GM12891 (cell line): ENCODE results near the gene TMIE.

Source experiments
- DNase-seq: peaks from one replicate; pipeline ENCODE4 v3.0.0; 2011; ENCODE audit warnings: low spot score; ENCODE audit not compliant: insufficient read length
- FAIRE-seq: peaks from 2 replicates; lab custom pipeline; 2011; peaks lifted over from hg19 to GRCh38; lab: Jason Lieb, UNC
- PAX5 ChIP-seq: IDR thresholded peaks from 2 replicates; pipeline ENCODE4 v1.6.1; 2011; ENCODE audit warnings: low read length, moderate library complexity, mild to moderate bottlenecking; ENCODE audit not compliant: insufficient read depth, severe bottlenecking
- POLR2A ChIP-seq: IDR thresholded peaks from 2 replicates; pipeline ENCODE4 v1.6.1; 2011; ENCODE audit warnings: low read depth, low read length, control low read depth
- POLR2AphosphoS5 ChIP-seq: IDR thresholded peaks from 2 replicates; pipeline ENCODE4 v1.6.1; 2011; ENCODE audit warnings: low read depth, low read length, control low read depth
- POU2F2 ChIP-seq: IDR thresholded peaks from 2 replicates; pipeline ENCODE4 v1.6.1; 2011; ENCODE audit warnings: low read depth, mild to moderate bottlenecking, control low read depth, low read length, moderate library complexity
- SPI1 ChIP-seq: IDR thresholded peaks from 2 replicates; pipeline ENCODE4 v1.6.1; 2011; ENCODE audit warnings: low read depth, low read length, control low read depth
- TAF1 ChIP-seq: IDR thresholded peaks from 2 replicates; pipeline ENCODE4 v1.6.1; 2011; ENCODE audit warnings: low read depth, low read length, control low read depth

The TMIE gene

GRCh38 chr3:46707601-46708011, 6.4 kb downstream of the TMIE start:
- no peak for FAIRE-seq
- TF ChIP-seq PAX5 (no peak), POLR2AphosphoS5 (no peak), POLR2A (no peak), SPI1 (no peak), TAF1 (no peak)
- DNase-seq, result no peak

GRCh38 chr3:46708401-46709156, 7.4 kb downstream of the TMIE start:
- no peak for TF ChIP-seq POLR2AphosphoS5
- no peak for TF ChIP-seq POU2F2
- TF ChIP-seq PAX5, result no peak
- no peak for TF ChIP-seq POLR2A
- TF ChIP-seq TAF1, result no peak
- no peak for TF ChIP-seq SPI1
- FAIRE-seq, result no peak
- DNase-seq, result no peak

DNA sequence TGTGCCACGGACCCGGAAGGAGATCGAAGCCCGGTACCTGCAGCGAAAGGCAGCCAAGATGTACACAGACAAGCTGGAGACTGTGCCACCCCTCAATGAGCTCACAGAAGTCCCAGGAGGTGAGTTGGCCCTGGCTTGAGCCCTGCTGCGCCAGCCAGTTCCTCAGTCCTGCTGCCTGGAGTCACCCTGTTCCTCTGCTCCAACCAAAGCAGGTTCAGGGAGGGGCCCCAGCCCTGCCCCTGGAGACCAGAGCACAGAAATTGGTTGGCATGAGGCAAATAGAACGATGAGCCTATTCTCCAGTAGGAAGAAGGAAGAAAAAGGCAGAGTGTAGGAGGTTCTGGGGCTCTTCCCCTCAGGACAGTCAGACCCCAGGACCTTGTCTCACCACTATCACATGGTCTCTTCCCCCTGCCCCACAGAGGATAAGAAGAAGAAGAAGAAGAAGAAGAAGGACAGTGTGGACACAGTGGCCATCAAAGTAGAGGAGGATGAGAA, 8.0 kb downstream of the TMIE start:
- FAIRE-seq (no peak), DNase-seq (no peak)
- TF ChIP-seq TAF1 (no peak), POLR2AphosphoS5 (no peak), POU2F2 (no peak), PAX5 (no peak), POLR2A (no peak), SPI1 (no peak)

DNA sequence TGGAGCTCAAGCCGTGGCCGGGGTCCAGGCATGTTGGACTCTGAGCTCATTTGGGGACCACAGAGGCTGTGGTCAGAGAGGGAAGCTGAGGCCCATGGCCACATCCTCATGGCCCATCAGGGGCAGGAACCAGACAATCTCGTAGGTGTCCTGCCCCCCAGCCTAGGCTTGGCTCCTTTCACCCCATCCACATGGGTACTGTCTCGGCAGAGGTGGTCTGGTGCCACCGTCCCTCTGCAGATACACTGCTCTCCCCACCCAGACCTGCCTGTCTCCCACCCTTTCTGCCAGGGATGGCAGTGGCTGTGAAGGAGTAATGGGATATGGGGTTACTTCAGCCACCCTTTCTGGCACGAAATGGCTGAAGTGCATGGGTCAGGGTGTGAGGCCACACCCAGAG, 8.5 kb downstream of the TMIE start:
- FAIRE-seq (no peak), DNase-seq (no peak)
- TF ChIP-seq POU2F2 (no peak), PAX5 (no peak), TAF1 (no peak), POLR2A (no peak), POLR2AphosphoS5 (no peak), SPI1 (no peak)

GRCh38 chr3:46710229-46710628, 9.0 kb downstream of the TMIE start:
- no peak for FAIRE-seq
- TF ChIP-seq PAX5 (no peak), SPI1 (no peak), TAF1 (no peak), POU2F2 (no peak), POLR2A (no peak), POLR2AphosphoS5 (no peak)
- no peak for DNase-seq

- FAIRE-seq, result no peak
Measured at GRCh38 chr3:46710671-46711295, 9.6 kb downstream of the TMIE start.

DNA sequence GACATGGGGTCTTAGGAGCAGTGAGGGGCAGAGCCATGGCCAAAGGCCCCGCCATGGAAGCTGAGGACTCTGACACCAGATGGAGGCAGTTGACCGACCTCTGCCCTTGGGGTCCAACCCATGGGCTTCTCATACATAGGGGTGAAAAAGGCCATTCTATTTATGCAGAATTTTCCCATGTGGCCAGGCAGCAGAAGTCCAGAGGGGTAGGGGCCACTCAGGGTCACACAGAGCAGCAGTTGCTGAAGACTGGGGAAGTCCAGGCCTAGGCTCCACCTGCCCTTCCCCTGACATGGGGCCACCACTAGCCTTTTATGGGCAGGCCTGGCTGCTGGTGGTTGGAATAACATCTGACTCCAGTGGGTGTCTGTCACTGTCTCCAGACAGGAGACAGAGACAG, 10.1 kb downstream of the TMIE start:
- TF ChIP-seq PAX5 (no peak), POLR2A (no peak), POU2F2 (no peak), POLR2AphosphoS5 (no peak), TAF1 (no peak), SPI1 (no peak)
- DNase-seq (no peak), FAIRE-seq (no peak)

More at GRCh38 chr3:46710671-46711295, 9.6 kb downstream of the TMIE start:
- TF ChIP-seq PAX5, result no peak
- no peak for TF ChIP-seq POLR2A
- no peak for TF ChIP-seq TAF1
- TF ChIP-seq SPI1, result no peak
- TF ChIP-seq POU2F2, result no peak
- TF ChIP-seq POLR2AphosphoS5, result no peak
- no peak for DNase-seq

- DNase-seq (no peak), FAIRE-seq (no peak)
- no peak for TF ChIP-seq SPI1
- no peak for TF ChIP-seq POU2F2
- TF ChIP-seq TAF1, result no peak
- TF ChIP-seq PAX5, result no peak
- TF ChIP-seq POLR2AphosphoS5, result no peak
- no peak for TF ChIP-seq POLR2A
Measured at GRCh38 chr3:46711760-46712159, 10.6 kb downstream of the TMIE start.

GRCh38 chr3:46712191-46713049, 11.2 kb downstream of the TMIE start:
- DNase-seq (peak; percentile 11), FAIRE-seq (no peak)
- TF ChIP-seq TAF1 (no peak), SPI1 (no peak), PAX5 (no peak), POLR2AphosphoS5 (no peak)

GRCh38 chr3:46713050-46713897, 12.1 kb downstream of the TMIE start:
- no peak for FAIRE-seq
- DNase-seq, result no peak
- TF ChIP-seq POU2F2, result no peak
- no peak for TF ChIP-seq POLR2AphosphoS5
